NCI-H1105 treated with DMSO at 0.1 percent for 48 hours (cell line): Measurements from ENCODE around the gene RRP1B.
"Not testable (repeated sequence)": the region's sequence is repeated elsewhere in the genome, so short reads cannot be mapped to it uniquely, and the experiment has no call there.

ENCODE experiments used
- DNase-seq: peaks from one replicate; lab custom pipeline; 2025; lab: John Stamatoyannopoulos, UW

Gene RRP1B, protein sequence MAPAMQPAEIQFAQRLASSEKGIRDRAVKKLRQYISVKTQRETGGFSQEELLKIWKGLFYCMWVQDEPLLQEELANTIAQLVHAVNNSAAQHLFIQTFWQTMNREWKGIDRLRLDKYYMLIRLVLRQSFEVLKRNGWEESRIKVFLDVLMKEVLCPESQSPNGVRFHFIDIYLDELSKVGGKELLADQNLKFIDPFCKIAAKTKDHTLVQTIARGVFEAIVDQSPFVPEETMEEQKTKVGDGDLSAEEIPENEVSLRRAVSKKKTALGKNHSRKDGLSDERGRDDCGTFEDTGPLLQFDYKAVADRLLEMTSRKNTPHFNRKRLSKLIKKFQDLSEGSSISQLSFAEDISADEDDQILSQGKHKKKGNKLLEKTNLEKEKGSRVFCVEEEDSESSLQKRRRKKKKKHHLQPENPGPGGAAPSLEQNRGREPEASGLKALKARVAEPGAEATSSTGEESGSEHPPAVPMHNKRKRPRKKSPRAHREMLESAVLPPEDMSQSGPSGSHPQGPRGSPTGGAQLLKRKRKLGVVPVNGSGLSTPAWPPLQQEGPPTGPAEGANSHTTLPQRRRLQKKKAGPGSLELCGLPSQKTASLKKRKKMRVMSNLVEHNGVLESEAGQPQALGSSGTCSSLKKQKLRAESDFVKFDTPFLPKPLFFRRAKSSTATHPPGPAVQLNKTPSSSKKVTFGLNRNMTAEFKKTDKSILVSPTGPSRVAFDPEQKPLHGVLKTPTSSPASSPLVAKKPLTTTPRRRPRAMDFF

DNA sequence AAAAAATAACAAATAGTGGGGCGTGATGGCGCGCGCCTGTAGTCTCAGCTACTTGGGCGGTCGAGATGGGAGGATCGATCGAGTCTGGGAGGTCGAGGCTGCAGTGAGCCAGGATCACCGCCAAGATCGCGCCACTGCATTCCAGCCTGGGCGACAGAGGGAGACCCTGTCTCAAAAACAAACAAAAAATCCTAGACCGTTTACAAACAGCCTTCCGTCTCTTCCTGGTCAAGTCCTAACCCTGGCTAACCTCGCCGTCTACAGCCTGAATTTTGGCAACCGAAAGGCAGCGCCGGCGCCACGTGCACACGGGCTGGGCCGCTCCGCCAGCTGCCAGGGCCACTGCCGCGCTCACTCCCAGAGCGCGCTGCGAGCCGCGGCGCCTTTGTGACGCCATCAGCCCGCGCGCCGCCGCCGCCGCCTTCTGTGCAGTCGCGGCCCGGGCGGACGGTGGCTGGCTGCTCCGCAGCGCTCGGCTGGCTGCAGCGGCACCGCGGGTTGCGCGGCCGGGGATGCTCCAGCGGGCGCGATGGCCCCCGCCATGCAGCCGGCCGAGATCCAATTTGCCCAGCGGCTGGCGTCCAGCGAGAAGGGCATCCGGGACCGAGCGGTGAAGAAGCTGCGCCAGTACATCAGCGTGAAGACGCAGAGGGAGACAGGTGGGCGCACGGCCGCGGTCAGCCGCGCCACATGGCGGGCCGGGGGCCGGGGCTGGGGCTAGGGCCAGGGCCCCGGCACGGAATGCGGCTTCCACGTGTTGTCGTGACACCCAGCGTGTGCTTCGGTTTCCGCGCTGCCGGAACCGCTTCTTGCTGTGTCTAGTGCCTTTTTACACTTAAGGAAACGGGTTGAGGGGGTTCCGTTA, at the start of gene RRP1B, which contains the start of gene HSF2BP:
Gene RRP1B (plus strand): TSS at position 425 of the 865 bp plus-strand sequence. CDS start 105 bp downstream, at position 530.
Gene HSF2BP (minus strand): TSS at position 353 of the 865 bp plus-strand sequence. CDS start 1,392 bp downstream, outside the sequence.
- DNase-seq: peak; percentile 85

- DNase-seq: peak; percentile 7
Measured at GRCh38 chr21:43611598-43612369, 47.6 kb upstream of the RRP1B start.

DNA sequence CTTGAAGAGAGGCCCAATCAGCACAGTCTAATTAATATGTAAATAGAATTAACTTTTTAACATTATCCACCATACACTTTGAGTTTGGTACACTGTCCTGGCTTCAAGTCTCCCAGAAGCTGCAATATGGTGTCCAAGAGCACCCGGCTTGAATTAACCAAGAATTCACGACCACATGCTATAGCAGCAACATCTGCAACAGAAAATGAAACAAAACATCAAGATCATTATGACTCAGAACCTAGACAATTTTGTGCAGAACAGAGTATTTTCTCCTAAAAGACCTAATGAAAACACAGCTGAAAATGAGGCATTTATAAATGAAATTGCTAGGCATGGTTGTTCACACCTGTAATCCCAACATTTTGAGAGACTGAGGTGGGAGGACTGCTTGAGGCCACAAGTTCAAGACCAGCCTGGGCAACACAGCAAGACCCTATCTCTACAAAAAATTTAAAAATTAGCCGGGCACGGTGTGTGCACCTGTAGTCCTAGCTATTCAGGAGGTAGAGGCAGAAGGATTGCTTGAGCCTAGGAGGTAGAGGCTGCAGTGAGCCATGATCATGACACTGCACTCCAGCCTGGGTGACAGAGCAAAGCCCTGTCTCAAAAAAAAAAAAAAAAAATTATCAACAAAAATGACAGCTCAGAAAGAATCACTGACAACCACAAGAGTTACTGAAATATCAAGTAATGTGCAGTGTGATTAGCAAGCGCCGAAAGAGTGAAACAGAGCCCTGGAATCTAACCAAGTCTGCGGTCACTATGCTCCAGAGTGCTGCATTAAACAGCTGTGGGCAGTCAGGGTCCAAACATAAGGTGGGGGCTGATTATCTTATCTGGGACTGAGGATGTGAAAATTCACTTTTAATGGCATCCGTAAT, 45.4 kb upstream of the RRP1B start:
- DNase-seq: no peak

GRCh38 chr21:43614839-43615238, 44.5 kb upstream of the RRP1B start:
- no peak for DNase-seq

GRCh38 chr21:43616861-43617260, 42.5 kb upstream of the RRP1B start:
- not testable (repeated sequence) for DNase-seq

DNA sequence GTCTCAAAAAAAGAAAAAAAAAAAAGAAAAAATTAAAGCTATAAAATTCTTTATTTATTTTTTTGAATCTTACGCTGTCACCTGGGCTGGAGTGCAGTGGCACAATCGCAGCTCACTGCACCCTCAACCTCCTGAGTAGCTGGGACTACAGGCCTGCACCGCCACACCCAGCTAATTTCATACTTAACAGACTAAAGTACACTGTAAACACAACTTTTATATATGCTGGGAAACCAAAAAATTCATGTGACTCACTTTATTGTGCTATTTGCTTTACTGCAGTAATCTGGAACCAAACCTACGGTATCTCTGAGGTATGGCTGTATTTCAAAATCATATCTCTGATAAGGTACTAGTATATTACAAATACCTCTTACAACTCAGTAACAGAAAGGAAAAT, 40.4 kb upstream of the RRP1B start:
- no peak for DNase-seq

- DNase-seq: no peak
Measured at GRCh38 chr21:43619344-43619743, 40.0 kb upstream of the RRP1B start.

GRCh38 chr21:43619856-43620255, 39.5 kb upstream of the RRP1B start:
- peak; percentile 5 for DNase-seq

DNA sequence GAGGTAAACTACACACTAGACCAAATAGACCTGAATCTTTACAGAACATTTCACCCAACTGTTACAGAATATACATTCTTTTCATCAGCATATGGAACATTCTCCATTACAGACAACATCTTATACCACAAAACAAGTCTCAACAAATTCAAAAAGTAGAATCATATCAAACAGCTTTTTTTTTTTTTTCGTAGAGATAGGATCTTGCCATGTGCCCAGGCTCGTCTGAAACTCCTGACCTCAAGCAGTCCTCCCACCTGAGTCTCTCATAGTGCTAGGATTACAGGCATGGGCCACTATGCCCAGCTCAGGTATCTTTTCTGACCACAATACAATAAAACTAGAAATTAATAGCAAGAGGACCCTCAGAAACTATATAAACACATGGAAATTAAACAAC, 36.6 kb upstream of the RRP1B start:
- no peak for DNase-seq

GRCh38 chr21:43623588-43623987, 35.8 kb upstream of the RRP1B start:
- no peak for DNase-seq

DNA sequence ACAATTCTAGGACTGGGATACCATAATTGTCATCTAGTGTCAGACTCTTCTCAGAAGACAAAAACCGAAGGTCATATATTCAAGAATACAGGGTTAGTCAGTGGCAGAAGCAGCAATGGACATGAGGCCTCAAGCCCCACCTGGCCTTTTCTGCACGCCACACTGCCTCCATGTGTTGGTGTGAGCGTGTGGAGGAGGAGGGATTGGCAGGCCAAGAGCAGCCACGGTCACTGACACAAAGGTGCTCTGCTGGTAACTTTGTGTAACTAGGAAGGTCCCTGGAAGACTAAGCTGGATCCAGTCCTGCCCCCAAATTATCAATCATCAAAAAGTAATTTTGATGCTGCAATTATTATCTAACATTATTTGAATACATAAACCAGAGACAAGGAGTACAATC, 35.0 kb upstream of the RRP1B start:
- no peak for DNase-seq

GRCh38 chr21:43626390-43626789, 33.0 kb upstream of the RRP1B start:
- DNase-seq: no peak

DNA sequence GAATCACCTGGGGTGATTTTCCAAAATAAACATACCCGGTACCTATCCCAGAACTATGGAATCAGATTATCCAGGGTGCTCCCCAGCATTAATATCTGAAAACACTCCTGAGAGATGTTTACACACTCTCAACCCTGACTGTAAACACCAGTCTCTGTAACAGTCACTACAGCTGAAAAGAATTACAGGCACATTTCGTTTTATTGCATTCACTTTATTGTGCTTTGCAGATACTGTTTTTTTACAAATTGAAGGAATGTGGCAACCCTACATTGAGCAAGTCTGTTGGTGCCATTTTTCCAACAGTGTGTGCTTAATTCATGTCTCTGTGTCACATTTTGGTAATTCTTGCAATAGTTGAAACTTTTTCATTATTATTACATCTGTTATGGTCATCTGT, 31.8 kb upstream of the RRP1B start:
- no peak for DNase-seq

GRCh38 chr21:43631411-43632107, 27.8 kb upstream of the RRP1B start:
- no peak for DNase-seq

- DNase-seq: no peak
Measured at GRCh38 chr21:43632373-43632905, 26.9 kb upstream of the RRP1B start.

DNA sequence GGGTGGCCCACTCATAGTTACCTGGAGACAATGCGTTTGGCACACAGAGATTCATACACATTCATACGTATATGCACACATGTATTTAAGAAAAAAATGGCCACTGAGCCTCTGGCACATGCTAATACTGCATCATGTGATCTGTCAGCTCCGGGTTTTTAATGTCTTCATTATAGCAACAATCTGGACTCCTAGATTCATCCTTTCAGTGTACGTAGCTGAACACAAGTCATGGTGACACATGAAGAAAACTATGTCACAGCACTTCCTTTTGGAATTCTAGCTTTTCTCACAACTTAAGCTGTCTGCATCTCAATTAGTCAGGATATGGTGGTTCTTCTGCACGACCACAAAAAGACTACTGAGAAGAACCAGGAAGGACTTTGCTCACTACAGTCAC, 24.7 kb upstream of the RRP1B start:
- DNase-seq: no peak

GRCh38 chr21:43635436-43635835, 23.9 kb upstream of the RRP1B start:
- DNase-seq: no peak

DNA sequence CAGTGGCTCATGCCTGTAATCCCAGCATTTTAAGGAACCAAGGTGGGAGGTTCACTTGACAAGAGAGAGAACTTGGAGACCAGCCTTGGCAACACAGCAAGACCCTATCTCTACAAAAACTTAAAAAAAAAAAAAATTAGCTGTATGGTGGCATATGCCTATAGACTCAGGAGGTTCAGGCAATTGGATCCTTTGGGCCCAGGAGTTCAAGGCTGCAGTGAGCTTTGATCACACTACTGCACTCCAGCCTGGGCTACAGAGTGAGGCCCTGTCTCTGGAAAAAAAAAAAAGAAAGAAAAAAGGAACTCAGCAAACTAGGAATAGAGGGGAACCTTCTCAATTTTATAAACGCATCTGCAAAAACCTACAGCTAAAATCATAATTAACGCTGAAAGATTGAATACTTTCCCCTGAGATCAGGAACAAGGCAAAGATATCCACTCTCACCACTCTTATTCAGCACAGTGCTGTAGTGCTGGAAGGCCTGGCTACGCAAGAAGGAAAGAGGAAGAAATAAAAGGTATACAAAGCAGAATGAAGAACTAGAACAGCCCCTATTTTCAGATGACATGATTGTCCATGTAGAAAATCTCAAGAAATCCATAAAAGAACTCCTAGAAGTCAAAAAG, 21.7 kb upstream of the RRP1B start:
- no peak for DNase-seq
